Aorta (tissue), 5 donors: Measurements from ENCODE around the gene RLF. TPM values are rescaled to one million over a fixed set of nuclear protein-coding genes. Genes with fewer than 3 reads are reported as not detected.

Source experiments
- ATAC-seq: fragments of 200-7000 bp; cut with Tn5 transposase; one replicate; pipeline ENCODE4 v1.9.1; 2022; ENCODE audit warnings: moderate library complexity; ENCODE audit not compliant: low FRiP score
- DNase-seq, 2 donors: peaks; one replicate each; pipeline ENCODE4 v3.0.0-alpha.2; 2020
- H3K27ac ChIP-seq, 2 donors: one replicate each; pipeline ENCODE4 v1.5.1; 2013; ENCODE audit warnings: low read length in 2 of 2, mild to moderate bottlenecking in 2 of 2, moderate library complexity in 2 of 2, control low read depth in 1 of 2, inconsistent platforms in 1 of 2, low read depth in 1 of 2
- H3K27me3 ChIP-seq, 2 donors: one replicate each; pipeline ENCODE4 v1.6.1; 2013; ENCODE audit warnings: control low read depth in 1 of 2, low read length in 1 of 2, mild to moderate bottlenecking in 1 of 2, moderate library complexity in 1 of 2; ENCODE audit not compliant: insufficient read depth in 2 of 2, control insufficient read depth in 1 of 2
- H3K36me3 ChIP-seq, 2 donors: one replicate each; pipeline ENCODE4 v1.6.1; 2013; ENCODE audit warnings: control low read depth in 1 of 2, low read length in 1 of 2, mild to moderate bottlenecking in 1 of 2; ENCODE audit not compliant: insufficient read depth in 2 of 2, control insufficient read depth in 1 of 2
- H3K4me1 ChIP-seq, 2 donors: one replicate each; pipeline ENCODE4 v1.6.1; 2013; ENCODE audit warnings: low read length in 2 of 2, control low read depth in 1 of 2, mild to moderate bottlenecking in 1 of 2, moderate library complexity in 1 of 2; ENCODE audit not compliant: insufficient read depth in 2 of 2, control insufficient read depth in 1 of 2
- H3K4me3 ChIP-seq, 2 donors: one replicate each; pipeline ENCODE4 v1.5.1; 2013; ENCODE audit warnings: low read length in 2 of 2, control low read depth in 1 of 2, mild to moderate bottlenecking in 1 of 2
- H3K9me3 ChIP-seq: one replicate; pipeline ENCODE4 v1.6.1; 2013; ENCODE audit warnings: mild to moderate bottlenecking, low read length; ENCODE audit not compliant: control insufficient read depth
- WGBS, 2 donors: extraction: QIAGEN DNeasy Blood & Tissue Kit; methylation state at CpG; one replicate each; pipeline ENCODE4 v1.1.7; 2013; 5-methylcytosine and 5-hydroxymethylcytosine counted together
- intact Hi-C, 2 donors: fragments of 100-400 bp; cut with DNase I; formaldehyde crosslinking; loops; one replicate each; pipeline versions ENCODE4 v1.14.2 to v1.15.0; 2022
- polyA plus RNA-seq, 2 donors: library from polyadenylated mRNA; stranded (reverse); fragments of 200-250 nt; gene quantifications; one replicate each; pipeline ENCODE4 v1.2.3, GENCODE V29; 2013
- total RNA-seq, 2 donors: library from RNA; stranded (reverse); fragmentation: NEBNext Ultra II Directional; extraction: Animal tissue kit (Norgen Biotek cat#: 25700); gene quantifications; one replicate each; pipeline ENCODE4 v1.2.1, GENCODE V29; 2021
- donor health status: healthy with polysubstance abuse.
- donor health status: Bipolar disorder and iron deficiency.
- donor health status: DM: no; HTN: no; CAD: no.
- donor health status: DM: no; HTN: no; CAD: no.
- donor health status: DM: yes; HTN: yes; CAD: no.

RLF gene
- total and polyA plus RNA-seq, 4 donors = 3.1 to 25.1 (median 13.0) TPM

- intact Hi-C loops = loop anchor here (5.0 kb wide), 1 partner anchor 267 kb away; no protein-coding TSS in a partner anchor
- 72 to 73% methylated on average over 7 of the region's 7 CpGs for WGBS, 2 donors
- ATAC-seq (no peak), DNase-seq (no peak)
- no peak overlapping the region for H3K27ac ChIP-seq
- H3K4me1 ChIP-seq = no peaks in the 10 kb centered on the region
- H3K27me3 ChIP-seq = no peaks in the 10 kb centered on the region
- H3K4me3 ChIP-seq = no peak overlapping the region
- no peaks in the 10 kb centered on the region for H3K9me3 ChIP-seq
- no peaks in the 10 kb centered on the region for H3K36me3 ChIP-seq
Observed at GRCh38 chr1:40140211-40140973, 20.8 kb upstream of the RLF start.

- Histone ChIP-seq H3K27ac (no peak overlapping the region), H3K27me3 (no peaks in the 10 kb centered on the region), H3K9me3 (no peaks in the 10 kb centered on the region), H3K4me1 (no peaks in the 10 kb centered on the region), H3K36me3 (no peaks in the 10 kb centered on the region), H3K4me3 (no peak overlapping the region)
- 60 to 65% methylated on average over 1 to 2 of the region's 2 CpGs for WGBS, 2 donors
- intact Hi-C loops = loop anchor here (5.0 kb wide), 1 partner anchor 265 kb away; no protein-coding TSS in a partner anchor
- ATAC-seq (no peak), DNase-seq (no peak)
Observed at GRCh38 chr1:40141878-40142535, 19.2 kb upstream of the RLF start.

GRCh38 chr1:40143891-40144575 is 17.2 kb upstream of the RLF start:
- DNase-seq (peak in 1 of 2 donors; percentile 46), ATAC-seq (peak; percentile 74)
- Histone ChIP-seq H3K36me3 (no peaks in the 10 kb centered on the region), H3K4me1 (no peaks in the 10 kb centered on the region), H3K9me3 (no peaks in the 10 kb centered on the region), H3K27ac (no peak overlapping the region), H3K27me3 (no peaks in the 10 kb centered on the region), H3K4me3 (no peak overlapping the region)
- 12 to 16% methylated on average over 7 of the region's 7 CpGs for WGBS, 2 donors
- intact Hi-C loops = loop anchor here (2.0 to 5.0 kb wide), 2 partner anchors 195 to 263 kb away; no protein-coding TSS in a partner anchor

DNA sequence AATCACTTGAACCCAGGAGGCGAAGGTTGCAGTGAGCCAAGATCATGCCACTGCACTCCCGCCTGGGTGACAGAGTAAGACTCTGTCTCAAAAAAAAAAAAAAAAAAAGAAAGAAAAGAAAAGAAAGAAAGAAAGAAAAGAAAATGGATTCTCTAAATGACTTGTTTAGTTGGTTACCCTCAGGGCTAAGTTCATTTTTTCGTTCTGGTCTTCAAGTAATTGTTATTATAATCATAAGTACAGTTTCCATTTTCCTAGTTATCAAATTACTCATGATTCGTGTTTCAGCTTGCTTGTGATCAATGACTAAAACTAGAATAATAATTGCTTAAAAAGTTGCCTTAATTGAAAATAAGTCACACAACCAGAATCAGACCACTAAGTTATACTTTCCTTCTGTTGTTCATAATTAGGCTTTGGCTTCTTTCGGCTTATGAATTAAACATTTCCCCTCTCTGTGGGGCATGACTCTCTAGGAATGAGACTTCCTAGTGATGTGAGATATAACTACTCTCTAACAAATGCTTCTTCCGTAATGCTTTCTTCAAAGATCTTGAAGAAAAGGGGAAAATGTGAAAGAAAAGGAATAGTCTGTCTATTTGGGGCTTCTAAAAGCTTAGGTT is 9.6 kb upstream of the RLF start:
- no peaks in the 10 kb centered on the region for H3K9me3 ChIP-seq
- H3K4me1 ChIP-seq = no peaks in the 10 kb centered on the region
- no peak for ATAC-seq
- intact Hi-C loops = loop anchor here in 1 of 2 donors (2.0 to 5.0 kb wide), 3 partner anchors 166 to 251 kb away; partner anchors contain the start of gene COL9A2
- H3K36me3 ChIP-seq = no peaks in the 10 kb centered on the region
- 85 to 92% methylated on average over 6 of the region's 6 CpGs for WGBS, 2 donors
- H3K27ac ChIP-seq = no peak overlapping the region
- no peak for DNase-seq
- no peak overlapping the region for H3K4me3 ChIP-seq
- H3K27me3 ChIP-seq = no peaks in the 10 kb centered on the region

DNA sequence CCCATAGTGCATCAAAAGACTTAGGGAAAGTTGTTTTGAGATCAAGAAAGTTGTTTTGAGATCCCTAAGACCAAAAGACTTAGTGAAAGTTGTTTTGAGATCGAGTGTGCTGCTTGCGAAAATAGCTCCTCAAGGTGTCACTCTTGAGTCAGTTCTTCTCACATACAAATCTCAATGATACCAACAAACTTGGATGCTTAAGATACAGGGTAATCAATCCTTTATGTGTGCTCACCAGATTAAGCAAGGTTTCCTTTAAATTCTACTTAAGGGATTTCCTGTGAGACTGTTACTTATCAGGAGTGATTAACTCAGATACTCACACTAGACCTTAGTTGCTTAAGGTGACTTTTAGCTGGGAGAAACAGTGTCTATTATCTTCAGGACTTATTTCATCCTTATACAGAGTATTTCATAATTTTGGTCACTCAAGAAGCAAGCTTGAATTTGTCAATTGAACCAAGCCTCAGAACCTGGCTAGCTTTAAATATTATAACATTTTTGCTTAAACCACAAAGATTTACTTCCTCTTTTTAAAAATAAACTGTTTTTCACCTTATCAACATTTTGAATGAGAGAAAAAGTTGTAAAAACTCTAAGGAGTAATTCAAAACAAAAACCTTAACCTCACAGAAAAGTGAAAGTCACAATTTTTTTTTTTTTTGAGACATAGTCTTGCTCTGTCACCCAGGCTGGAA is 8.0 kb upstream of the RLF start:
- 0% methylated on average over 2 of the region's 2 CpGs for WGBS, 2 donors
- ATAC-seq (no peak), DNase-seq (no peak)
- Histone ChIP-seq H3K4me3 (no peak overlapping the region), H3K4me1 (no peaks in the 10 kb centered on the region), H3K9me3 (no peaks in the 10 kb centered on the region), H3K27ac (no peak overlapping the region), H3K27me3 (no peaks in the 10 kb centered on the region), H3K36me3 (no peaks in the 10 kb centered on the region)
- intact Hi-C loops = loop anchor here (1.0 to 5.0 kb wide), 4 partner anchors 164 to 249 kb away; partner anchors contain the start of gene COL9A2 (in 1 of the 2)

DNA sequence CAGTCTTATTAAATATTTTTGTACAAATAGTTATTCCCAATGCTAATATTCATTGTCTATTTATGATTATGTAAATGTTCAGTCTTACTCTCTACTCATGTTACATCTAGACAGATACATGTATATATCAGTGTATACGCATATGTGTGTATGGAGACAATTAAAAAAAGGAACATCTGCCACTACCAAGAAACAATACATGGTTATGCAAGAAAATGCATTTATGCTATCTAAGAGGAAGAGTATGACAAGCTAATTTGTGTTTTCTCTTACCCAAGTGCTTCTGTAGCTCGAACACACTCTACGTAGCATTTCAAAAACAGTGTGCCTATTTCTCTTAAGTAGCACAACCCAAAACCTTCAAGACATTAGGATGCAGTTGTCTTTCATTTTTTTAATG is 6.1 kb upstream of the RLF start:
- Histone ChIP-seq H3K27ac (no peak overlapping the region), H3K4me3 (no peak overlapping the region), H3K36me3 (no peaks in the 10 kb centered on the region), H3K27me3 (no peaks in the 10 kb centered on the region), H3K9me3 (no peaks in the 10 kb centered on the region), H3K4me1 (no peaks in the 10 kb centered on the region)
- intact Hi-C loops = no loop called here
- ATAC-seq (no peak), DNase-seq (no peak)
- 90 to 94% methylated on average over 3 of the region's 3 CpGs for WGBS, 2 donors

GRCh38 chr1:40155910-40156309 is 5.3 kb upstream of the RLF start:
- no peak for ATAC-seq
- WGBS, 2 donors = 42 to 43% methylated on average over 3 of the region's 3 CpGs

DNA sequence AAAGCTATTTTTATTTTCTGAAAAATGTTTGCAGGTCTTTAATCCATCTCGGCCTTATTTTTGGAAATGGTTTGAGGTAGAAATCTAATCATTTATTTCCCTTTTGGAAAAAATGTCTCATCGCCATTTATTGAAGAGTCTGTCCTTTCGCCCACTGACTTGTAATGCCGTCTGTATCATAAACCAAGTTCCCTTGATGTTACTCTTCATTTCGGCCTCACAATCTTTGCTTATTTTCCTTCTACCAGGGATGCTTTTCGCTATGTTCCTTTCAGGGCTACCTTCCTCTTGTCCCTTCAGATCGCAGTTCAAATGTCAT is 422 bp upstream of the RLF start:
- no peaks in the 10 kb centered on the region for H3K27me3 ChIP-seq
- WGBS, 2 donors = 26 to 33% methylated on average over 7 of the region's 7 CpGs
- ATAC-seq (no peak), DNase-seq (no peak)
- H3K27ac ChIP-seq = peak overlapping the region; percentile 78 to 94
- H3K4me1 ChIP-seq = peaks cover 2 to 6% of the 10 kb centered on the region in 2 donors
- H3K36me3 ChIP-seq = no peaks in the 10 kb centered on the region
- intact Hi-C loops = loop anchor here (2.0 to 5.0 kb wide), 3 partner anchors 97 to 154 kb away; partner anchors contain the start of gene ZMPSTE24 (in 1 of the 2)
- H3K9me3 ChIP-seq = no peaks in the 10 kb centered on the region
- H3K4me3 ChIP-seq = peak overlapping the region; percentile 22 to 94

More at GRCh38 chr1:40155910-40156309, 5.3 kb upstream of the RLF start:
- Histone ChIP-seq H3K9me3 (no peaks in the 10 kb centered on the region), H3K4me3 (no peak overlapping the region), H3K27ac (no peak overlapping the region), H3K4me1 (no peaks in the 10 kb centered on the region), H3K27me3 (no peaks in the 10 kb centered on the region), H3K36me3 (no peaks in the 10 kb centered on the region)
- intact Hi-C loops = no loop called here
- DNase-seq = no peak
